Skeletal muscle tissue (tissue), 4 donors: ENCODE measurements around the gene TXNDC5. TPM values are rescaled to one million over a fixed set of nuclear protein-coding genes. Genes with fewer than 3 reads are reported as not detected.
A peak's percentile ranks its signal among the peaks of the same experiment; 100 is the strongest.
"Not testable (repeated sequence)": the region's sequence is repeated elsewhere in the genome, so short reads cannot be mapped to it uniquely, and the experiment has no call there.

Source experiments
- H3K27ac ChIP-seq: one replicate; pipeline ENCODE4 v1.7.0; 2013; ENCODE audit warnings: mild to moderate bottlenecking, low read depth, low read length, inconsistent platforms
- H3K27me3 ChIP-seq, 3 donors: one replicate each; pipeline ENCODE4 v1.7.0; 2013; ENCODE audit warnings: low read length in 3 of 3; ENCODE audit not compliant: control insufficient read depth in 3 of 3, insufficient read depth in 3 of 3
- H3K36me3 ChIP-seq, 3 donors: one replicate each; pipeline ENCODE4 v1.7.0; 2013; ENCODE audit warnings: low read length in 3 of 3; ENCODE audit not compliant: control insufficient read depth in 3 of 3, insufficient read depth in 3 of 3
- H3K4me1 ChIP-seq, 3 donors: one replicate each; pipeline ENCODE4 v1.7.0; 2013; ENCODE audit warnings: low read length in 3 of 3, mild to moderate bottlenecking in 3 of 3; ENCODE audit not compliant: control insufficient read depth in 3 of 3, insufficient read depth in 3 of 3
- H3K4me3 ChIP-seq, 3 donors: one replicate each; pipeline ENCODE4 v1.7.0; 2013; ENCODE audit warnings: low read length in 3 of 3
- H3K9ac ChIP-seq, 3 donors: one replicate each; pipeline ENCODE4 v1.7.0; 2013; ENCODE audit warnings: low read length in 3 of 3, mild to moderate bottlenecking in 3 of 3, moderate library complexity in 2 of 3, low read depth in 1 of 3
- H3K9me3 ChIP-seq, 3 donors: one replicate each; pipeline ENCODE4 v1.7.0; 2013; ENCODE audit warnings: low read length in 3 of 3; ENCODE audit not compliant: control insufficient read depth in 3 of 3
- total RNA-seq: library from RNA; depleted of rRNA; stranded (reverse); fragments of >200 nt; gene quantifications from one replicate; pipeline ENCODE4 v1.2.3, GENCODE V29; 2014
- donor health status: Osteomylitis.

Gene TXNDC5
- total RNA-seq, 1 donor from 2014 or later = 118 TPM

DNA sequence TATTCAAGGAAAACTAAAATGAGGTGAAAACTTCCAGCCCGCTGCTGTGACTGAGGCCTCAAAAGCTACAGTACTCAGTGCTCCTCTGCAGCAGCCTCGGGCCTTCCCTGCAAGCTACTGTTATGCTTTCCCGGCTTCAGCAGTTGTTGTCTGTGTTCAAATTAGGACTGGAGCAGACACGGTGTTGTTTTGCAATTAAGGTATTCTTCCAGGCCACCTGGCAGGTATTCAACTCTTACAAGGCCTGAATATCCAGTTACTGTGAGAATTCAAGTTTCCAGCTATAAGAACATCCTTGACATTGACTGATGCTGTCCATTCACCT, 10.7 kb downstream of the TXNDC5 start:
- no peaks in the 10 kb centered on the region for H3K27me3 ChIP-seq
- H3K9me3 ChIP-seq = no peaks in the 10 kb centered on the region
- no peak overlapping the region for H3K27ac ChIP-seq
- H3K4me1 ChIP-seq = peaks cover 8 to 14% (median 12%) of the 10 kb centered on the region in 3 donors
- H3K9ac ChIP-seq = no peak overlapping the region
- no peak overlapping the region for H3K4me3 ChIP-seq
- peaks cover 38 to 65% (median 58%) of the 10 kb centered on the region in 3 donors for H3K36me3 ChIP-seq

DNA sequence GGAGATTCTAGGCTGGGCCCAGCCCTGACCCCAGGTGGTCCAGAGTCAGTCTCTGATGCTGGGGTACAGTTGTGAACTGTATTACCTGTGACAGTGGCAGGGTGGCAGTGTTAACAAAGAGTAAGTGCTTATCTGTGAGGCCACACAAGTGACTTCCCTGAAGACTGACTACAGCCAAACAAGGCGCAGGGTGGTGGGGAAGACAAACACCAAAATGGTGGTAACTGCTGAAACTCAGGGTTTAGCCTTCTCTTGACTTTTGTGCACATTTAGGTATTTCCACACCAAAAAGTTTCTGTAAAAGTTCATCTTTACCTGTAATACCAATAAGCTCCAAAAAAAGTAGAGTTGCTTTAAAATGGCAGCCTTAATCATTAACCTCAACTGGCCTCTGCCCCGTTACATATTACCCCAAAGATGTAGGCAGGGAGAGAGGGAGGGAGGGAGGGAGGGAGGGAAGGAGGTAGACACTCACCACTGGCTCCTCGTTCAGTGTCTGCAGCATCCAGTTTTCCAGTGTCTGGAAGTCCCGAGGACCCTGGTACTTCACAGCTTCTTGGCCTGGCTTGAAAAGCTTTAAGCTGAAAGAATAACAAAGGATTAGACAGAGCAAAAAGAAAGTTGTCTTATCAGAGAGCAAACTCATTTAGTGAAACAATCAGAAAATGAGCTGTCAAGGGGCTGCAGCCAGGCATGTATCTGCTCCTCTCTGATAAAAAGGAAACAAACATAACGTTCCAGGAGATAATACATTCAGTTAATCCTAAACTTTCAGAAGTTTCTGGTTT, 11.3 kb downstream of the TXNDC5 start:
- no peak overlapping the region for H3K27ac ChIP-seq
- H3K36me3 ChIP-seq = peaks cover 43 to 71% (median 57%) of the 10 kb centered on the region in 3 donors
- no peaks in the 10 kb centered on the region for H3K27me3 ChIP-seq

DNA sequence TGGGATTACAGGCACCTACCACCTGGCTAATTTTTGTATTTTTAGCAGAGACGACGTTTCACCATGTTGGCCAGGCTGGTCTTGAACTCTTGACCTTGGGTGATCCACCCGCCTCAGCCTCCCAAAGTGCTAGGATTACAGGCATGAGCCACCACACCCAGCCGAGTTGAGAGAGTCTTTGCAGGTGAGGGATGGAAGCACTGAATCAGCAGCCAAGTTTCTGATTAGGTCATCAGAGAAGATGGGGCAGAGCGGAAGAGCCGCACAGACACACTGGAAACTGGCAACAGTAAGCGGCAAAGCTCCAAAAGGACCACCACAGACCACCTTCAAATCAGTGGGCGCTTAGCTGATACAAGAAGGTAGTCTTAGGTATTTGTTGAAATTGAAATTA, 12.4 kb downstream of the TXNDC5 start:
- H3K27me3 ChIP-seq, H3K9ac ChIP-seq, H3K4me3 ChIP-seq, H3K9me3 ChIP-seq, H3K27ac ChIP-seq, H3K4me1 ChIP-seq: not testable (repeated sequence)
- peaks cover 48 to 76% (median 53%) of the 10 kb centered on the region in 3 donors for H3K36me3 ChIP-seq

More for the DNA sequence above, 11.3 kb downstream of the TXNDC5 start:
- Histone ChIP-seq H3K9me3 (no peaks in the 10 kb centered on the region), H3K4me3 (no peak overlapping the region), H3K4me1 (peaks cover 3 to 8% (median 6%) of the 10 kb centered on the region in 3 donors), H3K9ac (peak overlapping the region in 1 of 3 donors; percentile 5)

DNA sequence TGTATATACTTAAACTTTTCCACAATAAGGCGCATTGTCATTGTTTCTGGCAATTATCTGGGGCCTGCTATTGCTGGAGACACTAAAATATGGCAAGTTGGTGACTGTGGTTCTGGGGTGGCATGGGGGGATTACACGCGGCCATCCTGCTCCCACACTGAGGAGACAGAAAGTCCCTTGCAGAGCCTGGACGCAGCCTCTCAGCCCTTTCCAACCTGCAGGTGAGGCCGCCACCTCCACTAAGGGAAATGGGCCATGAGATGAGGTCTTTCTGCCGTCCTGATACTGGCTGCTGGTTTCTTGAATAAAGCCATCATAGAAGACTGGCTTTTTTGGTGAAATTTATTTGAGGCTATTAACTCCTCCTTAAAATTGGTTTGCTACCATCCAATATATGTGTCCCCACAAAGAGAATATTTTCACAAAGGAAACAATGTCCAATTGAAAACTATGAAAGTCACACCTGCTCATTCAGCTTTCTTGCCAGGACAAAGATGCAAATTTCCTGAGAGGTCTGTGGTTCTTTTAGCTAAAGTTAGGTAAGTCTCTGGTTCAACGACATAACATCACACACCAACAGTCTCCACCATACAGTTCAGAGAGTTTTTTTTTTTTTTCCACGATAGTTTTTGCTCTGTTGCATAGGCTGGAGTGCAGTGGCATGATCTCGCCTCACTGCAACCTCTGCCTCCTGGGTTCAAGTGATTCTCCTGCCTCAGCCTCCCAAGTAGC, 13.0 kb downstream of the TXNDC5 start:
- Histone ChIP-seq H3K27me3 (no peaks in the 10 kb centered on the region), H3K27ac (no peak overlapping the region), H3K4me3 (no peak overlapping the region), H3K9ac (no peak overlapping the region), H3K9me3 (no peaks in the 10 kb centered on the region), H3K36me3 (peaks cover 49 to 76% (median 51%) of the 10 kb centered on the region in 3 donors), H3K4me1 (peaks cover 0 to 6% (median 0%) of the 10 kb centered on the region in 3 donors)

DNA sequence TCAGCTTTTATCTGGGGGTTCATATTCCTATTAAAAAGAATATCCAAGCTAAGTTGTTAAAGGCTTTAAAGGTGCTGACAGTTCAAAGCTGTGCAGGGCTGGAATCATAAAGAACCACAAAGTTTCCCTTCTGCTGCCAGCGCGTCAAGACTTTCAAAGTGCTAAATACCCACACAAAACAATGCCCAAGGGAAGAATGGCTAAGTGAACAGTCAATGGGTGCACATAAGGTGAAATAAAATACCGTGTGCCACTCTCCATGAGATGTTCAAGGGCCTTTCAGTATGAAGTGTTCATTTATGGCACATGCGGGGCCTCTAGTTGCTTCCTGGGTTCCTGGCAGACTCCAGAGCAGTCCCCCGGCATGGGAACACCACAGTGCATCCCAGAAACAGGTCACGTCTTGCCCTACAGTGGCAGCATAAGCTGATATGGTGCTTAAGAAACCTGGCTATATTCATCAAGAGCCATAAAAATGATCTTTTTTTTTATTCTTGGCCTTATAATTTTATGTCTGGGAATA, 14.1 kb downstream of the TXNDC5 start:
- Histone ChIP-seq H3K4me3 (no peak overlapping the region), H3K36me3 (peaks cover 45 to 76% (median 51%) of the 10 kb centered on the region in 3 donors), H3K27me3 (no peaks in the 10 kb centered on the region), H3K9ac (no peak overlapping the region), H3K4me1 (peaks cover 0 to 6% (median 0%) of the 10 kb centered on the region in 3 donors), H3K9me3 (no peaks in the 10 kb centered on the region), H3K27ac (no peak overlapping the region)

DNA sequence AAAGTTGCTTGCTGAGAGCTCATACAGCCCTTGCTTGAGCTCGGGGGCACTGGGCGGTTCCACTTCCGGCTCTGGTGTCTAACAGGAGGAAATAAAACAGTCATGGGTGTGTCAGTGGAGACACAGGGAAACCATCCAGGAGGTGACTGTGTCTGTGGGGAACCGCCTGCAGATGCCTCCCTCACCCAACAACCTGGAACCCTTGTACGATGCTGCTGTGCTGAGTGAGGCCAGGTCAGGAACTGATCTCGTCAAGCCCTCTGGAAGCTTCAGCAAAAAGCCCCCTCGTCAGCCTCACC, 15.5 kb downstream of the TXNDC5 start:
- Histone ChIP-seq H3K4me1 (peaks cover 0 to 6% (median 0%) of the 10 kb centered on the region in 3 donors), H3K9me3 (no peaks in the 10 kb centered on the region), H3K9ac (no peak overlapping the region), H3K4me3 (no peak overlapping the region), H3K36me3 (peaks cover 52 to 73% (median 55%) of the 10 kb centered on the region in 3 donors), H3K27me3 (no peaks in the 10 kb centered on the region), H3K27ac (no peak overlapping the region)

DNA sequence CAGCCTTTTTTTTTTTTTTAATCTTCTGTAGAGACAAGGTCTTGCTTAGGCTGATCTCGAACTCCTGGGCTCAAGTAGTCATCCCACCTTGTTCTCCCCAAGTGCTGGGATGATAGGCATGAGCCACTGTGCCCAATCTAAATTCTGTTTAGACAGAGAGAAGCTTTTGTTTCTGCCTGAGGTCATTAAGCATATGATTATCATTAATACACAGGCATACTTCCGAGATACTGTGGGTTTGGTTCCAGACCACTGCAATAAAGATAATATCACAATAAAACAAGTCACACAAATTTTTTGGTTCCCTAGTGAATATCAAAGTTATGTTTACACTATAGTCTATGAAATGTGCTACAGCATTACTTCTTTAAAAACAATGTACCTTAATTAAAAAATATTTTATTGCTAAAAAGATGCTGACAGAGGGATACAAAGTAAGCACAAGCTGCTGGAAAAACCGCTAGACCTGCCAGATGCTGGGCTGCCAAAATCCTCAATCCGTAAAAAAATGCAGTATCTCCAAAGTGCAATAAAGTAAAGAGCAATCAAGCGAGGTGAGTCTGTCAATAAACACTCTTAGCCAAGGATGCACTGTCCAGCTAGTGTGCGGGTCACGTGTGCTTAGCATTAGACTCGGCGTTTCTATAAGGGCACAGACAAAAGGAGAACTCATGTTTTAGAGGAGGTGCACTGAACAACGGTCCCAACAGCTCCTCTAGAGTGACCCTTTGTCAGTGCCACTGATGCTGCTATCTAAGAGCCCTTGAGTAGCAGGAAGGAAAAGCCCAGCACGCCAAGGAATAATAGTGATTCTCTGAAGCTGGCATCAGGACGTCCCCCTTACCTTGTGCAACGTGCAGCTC, 16.1 kb downstream of the TXNDC5 start:
- no peak overlapping the region for H3K9ac ChIP-seq
- H3K9me3 ChIP-seq = no peaks in the 10 kb centered on the region
- peaks cover 55 to 70% (median 56%) of the 10 kb centered on the region in 3 donors for H3K36me3 ChIP-seq
- H3K4me1 ChIP-seq = peaks cover 0 to under 1% (median 0%) of the 10 kb centered on the region in 3 donors
- H3K27ac ChIP-seq = no peak overlapping the region
- no peak overlapping the region for H3K4me3 ChIP-seq
- no peaks in the 10 kb centered on the region for H3K27me3 ChIP-seq

DNA sequence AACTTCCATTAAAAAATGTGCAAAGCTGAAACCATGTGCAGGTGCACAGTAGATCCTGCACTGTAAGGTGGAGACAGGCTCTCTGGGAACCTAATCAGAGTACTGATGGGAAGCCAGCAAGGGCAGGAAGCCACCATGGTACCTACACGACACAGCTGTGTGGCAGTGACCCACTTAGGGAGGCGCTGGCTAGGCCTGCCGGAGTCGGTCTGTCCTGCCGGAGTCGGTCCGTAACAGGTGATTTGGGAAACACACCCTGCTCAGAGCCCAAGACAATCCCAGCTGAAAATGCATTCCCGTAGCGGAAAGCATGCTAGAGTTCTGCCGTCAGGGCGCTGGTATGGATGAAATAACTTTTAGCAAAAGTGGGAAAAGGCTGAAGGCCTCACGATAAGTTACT, 17.2 kb downstream of the TXNDC5 start:
- H3K4me3 ChIP-seq = no peak overlapping the region
- H3K27me3 ChIP-seq = no peaks in the 10 kb centered on the region
- H3K36me3 ChIP-seq = peaks cover 58 to 70% (median 59%) of the 10 kb centered on the region in 3 donors
- no peak overlapping the region for H3K9ac ChIP-seq
- H3K9me3 ChIP-seq = no peaks in the 10 kb centered on the region
- no peaks in the 10 kb centered on the region for H3K4me1 ChIP-seq
- no peak overlapping the region for H3K27ac ChIP-seq

DNA sequence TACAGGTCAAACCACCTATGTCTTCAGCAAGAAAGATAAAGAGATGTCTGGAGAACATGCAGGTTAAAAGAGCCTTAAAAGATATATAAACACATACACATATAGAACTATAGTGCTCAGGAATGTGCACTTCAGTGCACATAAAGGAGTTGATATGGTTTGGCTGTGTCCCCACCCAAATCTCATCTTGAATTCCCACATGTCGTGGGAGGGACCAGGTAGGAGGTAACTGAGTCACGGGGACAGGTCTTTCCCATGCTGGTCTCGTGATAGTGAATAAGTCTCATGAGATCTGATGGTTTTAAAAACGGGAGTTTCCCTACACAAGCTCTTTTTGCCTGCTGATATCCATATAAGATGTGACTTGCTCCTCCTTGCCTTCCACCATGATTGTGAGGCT, 18.2 kb downstream of the TXNDC5 start:
- not testable (repeated sequence) for H3K9me3 ChIP-seq, H3K4me3 ChIP-seq, H3K27me3 ChIP-seq, H3K4me1 ChIP-seq, H3K27ac ChIP-seq, H3K9ac ChIP-seq
- H3K36me3 ChIP-seq = peaks cover 62 to 73% (median 63%) of the 10 kb centered on the region in 3 donors
